Smooth muscle cell (in vitro differentiated cells): ENCODE measurements around the gene TRAF3. TPM values are rescaled to one million over a fixed set of nuclear protein-coding genes. Genes with fewer than 3 reads are reported as not detected.

Source experiments
- DNase-seq: peaks from one replicate; lab custom pipeline; 2025; ENCODE audit not compliant: unreplicated experiment; lab: John Stamatoyannopoulos, UW
- H2AFZ ChIP-seq: fragments of 200-600 bp; sonication (generic); 2 replicates; pipeline ENCODE4 v1.6.0; 2016; ENCODE audit warnings: antibody characterized with exemption, low read depth, mild to moderate bottlenecking
- H3F3A ChIP-seq: fragments of 200-600 bp; sonication (generic); 2 replicates; pipeline ENCODE4 v1.6.0; 2017; ENCODE audit warnings: antibody characterized with exemption, low read depth
- H3K27ac ChIP-seq: fragments of 200-600 bp; sonication (generic); 2 replicates; pipeline ENCODE4 v1.5.1; 2016; ENCODE audit warnings: low read depth, mild to moderate bottlenecking
- H3K27me3 ChIP-seq: fragments of 200-600 bp; sonication (generic); 2 replicates; pipeline ENCODE4 v1.6.1; 2016; ENCODE audit warnings: low read depth, mild to moderate bottlenecking
- H3K36me3 ChIP-seq: fragments of 200-600 bp; sonication (generic); 2 replicates; pipeline ENCODE4 v1.5.1; 2016; ENCODE audit warnings: low read depth
- H3K4me1 ChIP-seq: fragments of 200-600 bp; sonication (generic); 2 replicates; pipeline ENCODE4 v1.5.1; 2016; ENCODE audit warnings: low read depth
- H3K4me2 ChIP-seq: fragments of 200-600 bp; sonication (generic); 2 replicates; pipeline ENCODE4 v1.6.0; 2016; ENCODE audit warnings: mild to moderate bottlenecking
- H3K4me3 ChIP-seq: fragments of 200-600 bp; sonication (generic); 2 replicates; pipeline ENCODE4 v1.5.1; 2016; ENCODE audit warnings: mild to moderate bottlenecking
- H3K79me2 ChIP-seq: fragments of 200-600 bp; sonication (generic); 2 replicates; pipeline ENCODE4 v1.6.0; 2016; ENCODE audit warnings: low read depth, mild to moderate bottlenecking
- H3K9ac ChIP-seq: fragments of 200-600 bp; sonication (generic); 2 replicates; pipeline ENCODE4 v1.6.0; 2016; ENCODE audit warnings: low read depth
- H3K9me3 ChIP-seq: fragments of 200-600 bp; sonication (generic); replicated peaks from 2 replicates; pipeline ENCODE4 v1.5.1; 2016; ENCODE audit warnings: low read depth
- H4K20me1 ChIP-seq: fragments of 200-600 bp; sonication (generic); 2 replicates; pipeline ENCODE4 v1.6.0; 2016; ENCODE audit warnings: low read depth
- WGBS: methylation state at CpG from one replicate; pipeline ENCODE4 v1.1.7; 2016; ENCODE audit warnings: low lambda C conversion rate; 5-methylcytosine and 5-hydroxymethylcytosine counted together
- polyA plus RNA-seq: library from polyadenylated mRNA; unstranded; fragments of >200 nt; fragmentation: Nextera tagmentation; extraction: Ambion mirVana; gene quantifications from 2 replicates; pipeline ENCODE4 v1.2.1, GENCODE V29; 2016
- total RNA-seq: library from RNA; depleted of rRNA; stranded (reverse); fragments of >200 nt; gene quantifications from 2 replicates; pipeline ENCODE4 v1.2.3, GENCODE V29; 2014
- TF ChIP-seq, protein P1 (sequence below): fragments of 200-600 bp; sonication (generic); IDR thresholded peaks from 2 replicates; pipeline ENCODE4 v1.5.1; 2017; ENCODE audit warnings: borderline replicate concordance, mild to moderate bottlenecking, antibody characterized with exemption; ENCODE audit not compliant: insufficient read depth, poor library complexity, severe bottlenecking

Gene TRAF3
- total and polyA plus RNA-seq, 2 experiments from 2014 or later, result 9.4 to 24.6 TPM

DNA sequence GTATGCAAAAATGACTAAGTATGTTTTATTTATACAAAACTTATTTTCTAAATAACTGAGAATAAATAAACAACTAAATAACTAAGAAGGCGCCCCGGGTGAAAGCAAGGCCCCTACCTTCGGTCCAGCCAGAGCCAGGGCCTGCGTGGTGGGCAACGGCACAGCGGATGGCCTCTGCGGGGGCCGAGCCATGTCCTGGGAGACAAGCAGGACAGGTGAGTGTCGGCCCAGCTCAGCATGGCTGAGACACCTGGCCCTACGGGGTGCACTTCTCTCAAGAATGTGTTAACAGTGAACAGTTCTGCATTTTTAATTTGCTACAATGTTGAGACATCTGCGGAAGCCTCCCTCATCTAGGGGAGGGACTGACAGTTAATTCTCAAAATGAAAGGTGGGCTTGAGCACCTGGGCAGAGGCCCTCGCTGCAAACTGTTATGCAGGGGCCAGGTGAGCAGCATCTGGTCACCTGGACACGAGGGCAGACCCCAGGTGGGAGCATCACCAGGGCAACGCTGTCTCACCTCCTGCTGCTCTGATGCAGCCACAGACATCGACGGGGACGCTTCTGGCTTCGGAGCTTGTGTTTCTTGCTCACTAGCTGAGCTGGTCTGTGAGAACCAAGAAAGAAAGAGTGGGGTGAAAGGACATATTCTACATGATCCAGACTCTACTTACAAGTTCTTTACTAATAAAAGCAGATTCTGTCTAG is 177.0 kb downstream of the TRAF3 start:
- no peak overlapping the region for H3K27ac ChIP-seq
- no peaks in the 10 kb centered on the region for H3K4me1 ChIP-seq
- no peak for DNase-seq
- no peak overlapping the region for H3K4me3 ChIP-seq
- TF ChIP-seq, protein P1, sequence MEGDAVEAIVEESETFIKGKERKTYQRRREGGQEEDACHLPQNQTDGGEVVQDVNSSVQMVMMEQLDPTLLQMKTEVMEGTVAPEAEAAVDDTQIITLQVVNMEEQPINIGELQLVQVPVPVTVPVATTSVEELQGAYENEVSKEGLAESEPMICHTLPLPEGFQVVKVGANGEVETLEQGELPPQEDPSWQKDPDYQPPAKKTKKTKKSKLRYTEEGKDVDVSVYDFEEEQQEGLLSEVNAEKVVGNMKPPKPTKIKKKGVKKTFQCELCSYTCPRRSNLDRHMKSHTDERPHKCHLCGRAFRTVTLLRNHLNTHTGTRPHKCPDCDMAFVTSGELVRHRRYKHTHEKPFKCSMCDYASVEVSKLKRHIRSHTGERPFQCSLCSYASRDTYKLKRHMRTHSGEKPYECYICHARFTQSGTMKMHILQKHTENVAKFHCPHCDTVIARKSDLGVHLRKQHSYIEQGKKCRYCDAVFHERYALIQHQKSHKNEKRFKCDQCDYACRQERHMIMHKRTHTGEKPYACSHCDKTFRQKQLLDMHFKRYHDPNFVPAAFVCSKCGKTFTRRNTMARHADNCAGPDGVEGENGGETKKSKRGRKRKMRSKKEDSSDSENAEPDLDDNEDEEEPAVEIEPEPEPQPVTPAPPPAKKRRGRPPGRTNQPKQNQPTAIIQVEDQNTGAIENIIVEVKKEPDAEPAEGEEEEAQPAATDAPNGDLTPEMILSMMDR, result no peak
- H3K9me3 ChIP-seq, result no peaks in the 10 kb centered on the region
- 97% methylated on average over 18 of the region's 18 CpGs for WGBS
- H3K36me3 ChIP-seq, result peaks cover 10% of the 10 kb centered on the region
- peaks cover 28% of the 10 kb centered on the region for H4K20me1 ChIP-seq
- H3K27me3 ChIP-seq, result no peaks in the 10 kb centered on the region
- H3K79me2 ChIP-seq, result no peaks in the 10 kb centered on the region
- H3F3A ChIP-seq, result no peaks in the 10 kb centered on the region
- no peak overlapping the region for H2AFZ ChIP-seq
- H3K9ac ChIP-seq, result no peak overlapping the region
- no peak overlapping the region for H3K4me2 ChIP-seq

DNA sequence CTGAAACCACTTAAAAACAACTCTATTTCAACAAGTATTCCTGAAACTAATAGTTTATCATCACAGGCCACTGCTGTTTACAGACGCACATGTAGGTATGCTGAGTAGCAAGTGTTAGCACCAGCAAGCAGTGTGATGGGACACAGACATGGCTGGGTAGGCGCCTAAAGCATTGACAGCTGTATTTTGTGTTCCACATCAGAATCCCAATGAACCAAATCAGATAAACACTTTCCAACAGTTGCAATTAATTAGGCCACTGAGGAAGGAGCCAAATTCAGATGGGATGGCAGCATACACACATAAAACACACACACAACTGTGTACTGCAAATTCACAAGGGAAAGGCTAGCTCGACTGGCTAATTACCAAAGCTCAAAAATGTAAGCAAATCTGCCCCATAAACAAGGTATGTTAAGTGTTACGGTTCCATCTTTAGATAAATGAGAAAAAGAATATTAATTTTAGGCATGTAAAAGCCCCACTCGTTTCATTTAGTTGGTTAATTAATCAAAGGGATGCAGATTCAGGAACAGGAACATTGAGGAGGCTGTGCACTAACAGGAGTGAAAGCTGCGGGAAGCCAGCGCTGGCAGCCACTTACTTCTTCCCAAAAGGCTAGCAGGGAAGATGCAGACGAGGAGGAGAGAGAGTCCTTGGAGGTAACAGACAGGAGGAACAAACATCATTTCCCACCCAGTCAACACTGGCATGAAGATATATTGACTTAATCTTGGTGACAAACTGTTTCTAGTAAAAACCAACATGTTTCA is 178.6 kb downstream of the TRAF3 start:
- no peaks in the 10 kb centered on the region for H3K4me1 ChIP-seq
- H2AFZ ChIP-seq, result no peak overlapping the region
- TF ChIP-seq, protein P1, result no peak
- H3K9me3 ChIP-seq, result no peaks in the 10 kb centered on the region
- 89% methylated on average over 8 of the region's 8 CpGs for WGBS
- H3K4me3 ChIP-seq, result no peak overlapping the region
- H3F3A ChIP-seq, result no peaks in the 10 kb centered on the region
- H3K36me3 ChIP-seq, result peaks cover 10% of the 10 kb centered on the region
- DNase-seq, result no peak
- no peak overlapping the region for H3K4me2 ChIP-seq
- no peaks in the 10 kb centered on the region for H3K27me3 ChIP-seq
- no peak overlapping the region for H3K9ac ChIP-seq
- H3K27ac ChIP-seq, result no peak overlapping the region
- H4K20me1 ChIP-seq, result peaks cover 28% of the 10 kb centered on the region
- no peaks in the 10 kb centered on the region for H3K79me2 ChIP-seq

DNA sequence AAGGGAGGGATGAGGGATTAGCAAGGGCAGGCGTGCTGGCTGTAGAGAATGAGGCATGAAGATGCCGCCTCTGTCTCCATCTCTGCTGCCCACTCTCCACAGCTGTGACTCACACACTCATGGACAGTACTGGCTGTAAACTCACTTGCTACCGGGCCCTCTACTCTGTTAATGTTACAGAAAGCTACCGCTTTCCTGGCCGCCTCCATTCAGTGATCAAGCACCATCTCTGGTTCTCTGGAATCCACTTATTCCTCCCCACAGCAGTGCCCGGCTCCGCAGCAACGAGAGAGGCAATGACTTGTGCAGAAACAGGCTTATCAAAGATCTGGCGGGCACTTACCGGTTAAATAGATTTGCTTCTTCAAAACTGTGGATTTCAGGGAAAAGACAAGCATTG is 180.0 kb downstream of the TRAF3 start:
- 64% methylated on average over 10 of the region's 10 CpGs for WGBS
- H3K27ac ChIP-seq, result peak overlapping the region; percentile 6
- H3K9ac ChIP-seq, result no peak overlapping the region
- H3K36me3 ChIP-seq, result peaks cover 19% of the 10 kb centered on the region
- TF ChIP-seq, protein P1, result no peak
- H3K4me1 ChIP-seq, result no peaks in the 10 kb centered on the region
- no peaks in the 10 kb centered on the region for H3K9me3 ChIP-seq
- H3K79me2 ChIP-seq, result no peaks in the 10 kb centered on the region
- DNase-seq, result no peak
- H3K27me3 ChIP-seq, result no peaks in the 10 kb centered on the region
- peaks cover 28% of the 10 kb centered on the region for H4K20me1 ChIP-seq
- no peak overlapping the region for H3K4me3 ChIP-seq
- no peak overlapping the region for H3K4me2 ChIP-seq
- H3F3A ChIP-seq, result no peaks in the 10 kb centered on the region
- H2AFZ ChIP-seq, result no peak overlapping the region

DNA sequence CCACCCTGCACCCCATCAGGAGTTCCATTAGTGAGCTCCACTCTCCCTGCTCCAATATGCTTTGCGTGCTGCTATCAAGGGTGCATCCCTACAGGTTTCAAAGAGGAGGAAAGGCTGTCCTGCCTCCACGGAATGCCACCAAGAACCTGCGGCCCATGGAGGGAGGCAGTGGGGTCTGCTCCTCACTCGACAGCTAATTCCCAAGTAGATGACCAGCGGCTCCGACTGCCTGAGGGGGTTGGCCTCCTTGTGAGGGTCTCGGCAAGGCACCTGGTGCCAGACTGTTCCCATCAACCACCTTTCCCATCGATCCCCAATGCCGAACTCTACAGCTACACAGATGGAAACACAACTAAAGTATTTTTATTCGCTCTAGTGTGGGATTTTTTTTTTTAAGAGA is 181.2 kb downstream of the TRAF3 start:
- H3K4me2 ChIP-seq, result no peak overlapping the region
- H3K27ac ChIP-seq, result no peak overlapping the region
- DNase-seq, result no peak
- no peaks in the 10 kb centered on the region for H3F3A ChIP-seq
- H3K27me3 ChIP-seq, result no peaks in the 10 kb centered on the region
- H3K9me3 ChIP-seq, result no peaks in the 10 kb centered on the region
- no peaks in the 10 kb centered on the region for H3K4me1 ChIP-seq
- no peak overlapping the region for H3K4me3 ChIP-seq
- no peak overlapping the region for H2AFZ ChIP-seq
- peaks cover 29% of the 10 kb centered on the region for H3K36me3 ChIP-seq
- WGBS, result 98% methylated on average over 10 of the region's 10 CpGs
- H3K79me2 ChIP-seq, result no peaks in the 10 kb centered on the region
- TF ChIP-seq, protein P1, result no peak
- peaks cover 28% of the 10 kb centered on the region for H4K20me1 ChIP-seq
- H3K9ac ChIP-seq, result no peak overlapping the region
